ENCODE results near the gene LRRC63.
"Not testable (repeated sequence)": the region's sequence is repeated elsewhere in the genome, so short reads cannot be mapped to it uniquely, and the experiment has no call there.

LRRC63 gene, protein sequence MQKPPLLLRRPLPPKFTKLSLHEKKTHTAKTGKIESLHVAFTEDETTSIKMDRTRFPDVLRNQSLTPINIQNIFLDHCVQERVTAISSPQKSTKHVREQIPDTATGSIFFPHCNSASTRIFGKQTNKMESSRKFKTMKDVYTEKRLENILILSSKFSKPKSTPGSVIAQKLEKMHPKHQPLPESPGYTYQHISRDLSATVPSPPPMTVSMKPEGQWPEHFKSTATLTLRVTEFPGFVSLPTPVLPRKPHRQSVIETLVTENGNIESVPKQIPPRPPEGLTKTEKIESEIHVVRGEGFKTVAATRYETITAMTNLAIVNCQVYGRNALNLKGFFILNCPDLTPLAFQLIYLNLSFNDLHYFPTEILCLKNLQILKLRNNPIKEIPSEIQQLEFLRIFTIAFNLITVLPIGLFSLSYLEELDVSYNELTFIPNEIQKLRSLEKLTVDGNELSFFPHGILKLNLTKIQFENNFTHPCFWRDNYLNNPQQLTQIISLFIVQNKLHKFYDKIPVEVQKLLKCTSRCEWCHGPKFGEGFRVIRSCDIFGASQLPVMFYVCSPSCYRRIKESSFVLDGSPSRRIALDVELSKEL

GRCh38 chr13:46211483-46212351 is at the start of gene LRRC63:
TSS of gene LRRC63 (plus strand) at chr13:46211928. CDS start at chr13:46213035, 1,107 bp downstream.
- peak; percentile 79 for DNase-seq

DNA sequence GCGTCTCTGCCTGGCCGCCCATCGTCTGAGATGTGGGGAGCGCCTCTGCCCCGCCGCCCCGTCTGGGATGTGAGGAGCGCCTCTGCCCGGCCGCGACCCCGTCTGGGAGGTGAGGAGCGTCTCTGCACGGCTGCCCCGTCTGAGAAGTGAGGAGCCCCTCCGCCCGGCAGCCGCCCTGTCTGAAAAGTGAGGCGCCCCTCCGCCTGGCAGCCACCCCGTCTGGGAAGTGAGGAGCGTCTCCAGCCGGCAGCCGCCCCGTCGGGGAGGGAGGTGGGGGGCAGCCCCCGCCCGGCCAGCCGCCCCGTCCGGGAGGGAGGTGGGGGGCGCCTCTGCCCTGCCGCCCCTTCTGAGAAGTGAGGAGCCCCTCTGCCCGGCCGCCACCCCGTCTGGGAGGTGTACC is 49.0 kb upstream of the LRRC63 start:
- DNase-seq = not testable (repeated sequence)

DNA sequence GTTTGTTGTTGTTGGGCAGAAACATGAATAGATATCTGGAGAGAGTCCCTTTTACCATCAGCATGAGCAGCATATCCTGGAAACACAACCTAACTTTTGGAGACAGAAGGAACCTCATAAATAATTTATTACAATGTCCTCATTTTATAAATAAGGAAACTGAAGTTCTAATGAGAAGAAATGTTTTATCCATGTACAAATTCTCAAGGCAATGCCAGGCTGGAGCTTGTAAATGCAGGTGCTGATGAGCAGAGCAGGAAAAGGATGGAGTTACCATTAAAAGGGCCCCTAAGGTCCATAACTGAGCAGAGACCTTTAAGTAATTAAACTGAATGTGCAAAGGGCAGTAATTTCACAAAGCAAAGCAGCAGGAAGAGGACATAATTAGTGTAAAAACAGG is 47.1 kb upstream of the LRRC63 start:
- DNase-seq = no peak

DNA sequence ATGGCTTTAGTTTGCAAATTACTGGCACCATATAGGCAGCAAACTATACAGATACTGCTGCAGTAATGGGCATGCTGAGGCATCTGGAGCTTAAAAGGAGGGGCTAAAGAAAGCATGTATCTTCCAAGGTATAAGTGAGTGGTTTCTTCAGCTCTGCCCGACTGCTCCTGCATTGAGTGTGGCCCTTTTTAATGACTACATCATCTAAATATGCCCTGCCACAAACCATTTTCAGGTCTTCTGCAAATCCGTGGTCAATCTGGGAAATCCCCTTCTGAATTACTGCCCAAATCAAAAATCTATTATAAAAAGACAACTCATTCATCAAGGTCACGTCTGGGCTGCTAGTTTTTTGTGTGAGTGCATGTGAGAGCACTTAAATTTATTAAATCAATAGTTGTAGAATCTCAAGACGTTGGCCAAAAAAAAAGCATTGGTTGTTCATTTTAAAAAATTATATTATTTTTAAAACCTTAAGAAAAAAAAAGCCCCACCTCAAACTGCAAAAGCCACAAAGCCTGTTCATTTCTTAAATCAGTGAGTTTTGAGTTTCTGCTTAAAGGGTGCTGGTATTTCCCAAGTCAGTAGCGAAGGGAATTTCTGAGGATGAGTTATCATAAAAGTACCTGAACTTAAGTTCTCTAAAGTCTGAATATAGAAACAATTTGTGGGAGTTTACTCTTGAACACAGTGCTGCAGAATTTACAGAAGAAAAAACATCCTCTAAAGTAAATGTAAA is 46.1 kb upstream of the LRRC63 start:
- no peak for DNase-seq

GRCh38 chr13:46166224-46166584 is 45.5 kb upstream of the LRRC63 start:
- DNase-seq = no peak

- DNase-seq = no peak
Measured at GRCh38 chr13:46166947-46167610, 44.6 kb upstream of the LRRC63 start.

- no peak for DNase-seq
Measured at GRCh38 chr13:46168341-46168740, 43.4 kb upstream of the LRRC63 start.

- no peak for DNase-seq
Measured at GRCh38 chr13:46168783-46169182, 42.9 kb upstream of the LRRC63 start.

GRCh38 chr13:46169758-46170157 is 42.0 kb upstream of the LRRC63 start:
- no peak for DNase-seq

- no peak for DNase-seq
Measured at GRCh38 chr13:46170268-46170667, 41.5 kb upstream of the LRRC63 start.

DNA sequence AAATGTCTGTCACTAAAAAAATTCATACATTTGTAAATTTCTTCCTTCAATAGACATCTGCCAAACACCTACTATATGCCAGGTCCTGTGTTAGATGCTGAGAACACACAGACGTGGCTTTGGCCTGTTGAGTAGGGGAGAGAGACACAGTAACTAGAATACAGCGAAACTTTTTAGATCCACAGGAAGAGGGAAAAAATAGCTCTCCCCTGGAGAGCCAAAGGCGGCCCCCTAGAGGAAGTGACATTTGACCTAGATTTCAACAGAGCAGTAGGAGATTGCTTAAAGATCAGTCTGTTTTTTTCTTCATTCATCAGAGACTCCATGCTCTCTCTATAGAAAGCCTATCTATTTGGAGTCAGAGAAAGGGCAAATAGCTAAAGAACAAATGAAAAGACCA is 41.0 kb upstream of the LRRC63 start:
- no peak for DNase-seq

DNA sequence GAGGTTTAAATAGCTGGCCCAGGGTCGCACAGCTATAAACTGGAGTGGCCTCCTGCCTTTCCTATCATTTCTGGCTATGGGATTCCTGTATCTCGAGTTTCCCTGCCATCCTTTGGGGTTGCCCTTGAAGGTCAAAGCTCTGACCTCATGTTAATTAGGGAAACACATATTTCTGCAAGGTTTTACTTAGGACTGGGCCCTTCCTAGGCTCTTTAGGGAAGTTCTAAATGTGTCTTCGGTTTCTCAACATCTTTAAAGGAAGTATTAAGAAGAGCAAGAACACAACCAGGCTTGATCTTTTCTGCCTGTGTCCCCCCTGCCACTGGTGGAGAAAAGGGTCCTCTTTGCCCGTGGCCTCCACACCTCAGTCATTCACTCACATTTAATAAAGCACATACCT is 40.5 kb upstream of the LRRC63 start:
- DNase-seq = no peak

GRCh38 chr13:46171739-46172138 is 40.0 kb upstream of the LRRC63 start:
- no peak for DNase-seq

DNA sequence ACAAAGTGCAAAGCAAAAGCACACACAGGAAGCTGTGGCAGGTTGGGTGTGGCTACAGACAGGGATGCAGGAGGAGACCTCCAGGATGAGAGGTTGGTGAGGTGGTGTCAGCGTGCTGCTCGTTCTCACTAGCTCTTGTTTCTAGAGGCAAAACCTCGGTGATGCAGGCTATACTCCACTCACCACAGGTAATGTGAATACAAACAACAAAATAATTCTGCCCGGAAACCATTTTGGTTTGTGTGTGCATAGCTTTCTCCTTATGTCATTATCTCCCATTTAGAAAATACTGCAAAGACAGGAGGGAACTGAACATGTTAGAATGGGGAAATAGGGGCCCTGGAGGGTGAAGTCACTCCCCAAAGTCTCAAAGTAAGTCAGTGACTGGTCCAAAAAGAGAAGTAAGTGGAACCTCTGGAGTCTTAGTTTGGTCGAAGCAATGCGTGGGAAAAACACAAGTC is 39.2 kb upstream of the LRRC63 start:
- no peak for DNase-seq

DNA sequence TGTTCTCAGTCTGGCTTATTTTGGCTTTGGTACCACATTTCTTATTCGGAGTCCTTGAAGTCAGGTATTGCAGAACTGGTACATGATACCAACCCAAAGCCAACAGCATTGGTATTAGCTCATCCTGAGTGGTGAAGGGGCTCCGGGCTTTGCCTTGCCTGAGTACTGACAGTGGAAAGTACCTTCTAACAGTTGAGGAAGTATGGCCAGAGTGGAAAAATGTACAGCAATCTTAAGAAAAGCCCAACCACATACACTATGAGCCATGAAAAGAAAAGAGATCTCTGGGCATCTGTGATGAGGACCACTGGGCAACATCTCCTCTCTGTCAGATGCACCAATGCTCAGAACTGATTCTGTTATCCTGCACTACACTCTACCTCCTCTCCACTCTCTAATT is 38.1 kb upstream of the LRRC63 start:
- no peak for DNase-seq

DNA sequence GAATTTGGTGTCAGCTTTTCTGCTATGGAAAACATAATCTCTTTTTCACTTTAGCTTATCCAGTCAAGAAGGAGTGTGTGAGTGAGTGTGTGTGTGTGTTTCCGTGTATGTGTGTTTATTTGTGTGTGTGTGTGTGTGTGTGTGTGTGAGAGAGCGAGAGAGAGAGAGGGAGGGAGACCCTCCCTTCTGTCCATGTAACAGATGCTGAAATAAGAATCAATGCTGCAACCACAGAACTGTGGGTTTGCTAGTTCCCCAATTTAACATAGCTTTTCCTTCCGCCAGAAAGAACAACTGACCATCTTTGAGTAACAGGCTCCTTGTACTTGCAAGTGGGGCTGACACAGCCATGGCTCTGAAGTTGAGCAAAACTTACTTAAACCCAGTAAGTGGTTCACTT is 35.0 kb upstream of the LRRC63 start:
- DNase-seq = no peak

DNA sequence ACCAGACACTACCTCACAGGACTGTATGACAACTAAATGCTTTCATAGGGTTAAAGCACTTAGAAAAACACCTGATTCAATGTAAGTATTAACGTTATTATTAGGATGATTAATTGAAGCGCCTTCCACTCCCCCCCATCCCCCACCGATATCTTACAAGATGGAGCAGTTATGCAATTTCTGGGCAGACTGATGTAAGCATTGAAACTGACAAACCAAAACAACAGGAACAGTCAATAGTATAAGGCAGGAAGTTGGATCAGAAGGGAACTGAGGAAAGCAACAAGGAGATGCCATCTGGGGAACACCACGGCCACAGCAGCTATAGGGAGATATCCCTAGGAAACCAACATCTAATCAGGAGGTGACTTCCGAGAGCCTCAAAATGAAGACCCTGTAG is 33.6 kb upstream of the LRRC63 start:
- no peak for DNase-seq

DNA sequence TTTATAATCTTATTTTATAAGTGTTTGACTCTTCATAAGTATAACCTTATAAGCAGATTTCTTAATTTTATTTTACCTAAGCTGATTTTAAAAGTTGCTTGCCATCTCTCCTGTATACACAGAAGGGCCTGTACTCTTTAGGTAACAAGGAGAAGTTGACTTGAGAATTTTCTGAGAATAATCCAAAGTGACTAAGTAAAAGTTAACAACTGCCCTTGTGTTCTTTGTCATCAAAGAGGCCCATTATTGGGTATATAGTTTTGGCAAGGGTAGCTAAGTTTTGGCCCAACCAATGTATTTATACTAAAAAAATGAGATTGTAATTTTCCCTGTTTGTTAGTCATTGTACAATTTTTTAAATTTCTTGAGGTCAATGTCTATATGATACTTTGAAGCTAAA is 32.9 kb upstream of the LRRC63 start:
- DNase-seq = no peak

- no peak for DNase-seq
Measured at GRCh38 chr13:46179491-46179908, 32.2 kb upstream of the LRRC63 start.

DNA sequence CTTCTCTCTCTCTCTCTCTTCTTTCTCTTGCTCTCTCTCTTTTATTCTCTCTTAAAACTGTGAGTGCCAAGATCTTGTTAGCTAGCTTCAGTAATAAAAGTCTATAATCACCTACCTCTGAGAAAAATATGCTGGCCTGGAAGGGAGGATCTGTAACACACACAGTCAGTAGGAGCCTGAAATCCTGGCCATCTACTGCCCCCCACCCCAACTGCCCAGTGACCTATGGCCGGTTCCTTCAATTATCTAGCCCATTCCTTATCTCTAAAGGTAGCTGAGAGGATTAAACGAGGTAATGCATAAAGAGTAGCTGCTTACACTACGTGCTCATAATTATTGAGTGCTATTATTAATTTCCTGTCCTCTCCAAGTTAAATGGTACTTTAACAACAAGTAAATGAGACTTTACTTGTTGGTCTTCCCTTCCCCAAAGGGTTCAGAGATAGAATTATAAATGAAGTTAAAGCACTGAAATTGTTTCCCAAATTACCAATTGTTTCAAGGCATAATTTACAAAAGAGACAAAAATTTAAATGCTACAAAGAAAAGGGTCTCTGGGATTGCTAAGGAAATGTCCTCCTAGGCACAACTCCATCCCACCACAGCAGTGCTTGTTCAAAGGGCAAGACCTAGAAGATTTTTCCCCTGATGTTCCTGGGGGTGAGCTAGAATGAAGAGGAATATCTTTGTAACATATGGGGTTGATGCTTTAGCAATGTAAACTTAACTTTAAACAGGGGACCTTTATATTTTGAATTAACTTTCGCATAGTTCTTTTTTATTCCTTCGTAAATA is 31.6 kb upstream of the LRRC63 start:
- no peak for DNase-seq

DNA sequence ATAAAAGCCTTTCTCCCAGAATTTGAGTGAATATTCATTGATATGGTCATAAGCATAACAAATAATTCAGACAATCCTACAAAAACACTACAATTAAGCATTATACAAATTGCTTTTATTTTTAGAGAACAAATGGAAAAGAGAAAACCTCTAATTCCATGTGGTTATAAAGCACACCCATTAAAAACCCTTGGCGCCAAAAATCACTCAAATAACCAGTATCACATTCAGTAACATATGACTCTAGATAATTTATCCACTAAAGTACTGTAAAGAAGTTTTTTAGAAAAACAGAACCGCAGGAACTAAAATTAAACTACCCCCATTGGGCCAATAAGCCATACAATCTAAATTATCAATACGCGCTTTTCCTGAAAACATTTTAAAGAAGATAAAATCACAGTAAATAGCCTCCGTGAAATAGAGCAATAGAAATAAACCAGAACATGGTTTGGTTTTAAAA is 30.3 kb upstream of the LRRC63 start:
- DNase-seq = no peak
